CD4-positive, alpha-beta T cell treated with Interleukin-17A for 4 hours (primary cell): ENCODE data around the gene THNSL1.
"Not testable (repeated sequence)": the region's sequence is repeated elsewhere in the genome, so short reads cannot be mapped to it uniquely, and the experiment has no call there.

ENCODE experiments used
- DNase-seq: peaks from one replicate; pipeline ENCODE4 v3.0.0-alpha.2; 2020; ENCODE audit warnings: mixed read lengths

The THNSL1 gene

GRCh38 chr10:24998044-24998443, 18.4 kb upstream of the THNSL1 start:
- no peak for DNase-seq

GRCh38 chr10:25011591-25011990, 4.8 kb upstream of the THNSL1 start:
- DNase-seq = not testable (repeated sequence)

DNA sequence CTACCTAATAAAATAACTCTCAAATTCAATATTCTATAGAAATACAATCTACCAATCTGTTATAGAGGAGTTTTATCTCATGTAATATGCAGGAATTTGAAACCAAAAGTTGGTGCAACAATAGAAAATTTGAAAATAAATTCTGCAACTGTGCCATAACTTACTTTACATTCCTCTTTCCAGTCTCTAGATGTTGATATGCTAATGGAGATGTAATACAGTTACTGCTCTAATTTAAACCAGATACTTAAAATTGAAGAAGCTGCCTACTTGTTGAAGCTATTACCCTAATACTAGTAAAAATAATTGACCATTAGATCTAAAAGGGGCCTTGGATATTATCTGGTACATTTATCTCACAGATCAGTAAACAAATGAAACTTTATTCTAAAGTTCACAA, 1.8 kb upstream of the THNSL1 start:
- DNase-seq = no peak

DNA sequence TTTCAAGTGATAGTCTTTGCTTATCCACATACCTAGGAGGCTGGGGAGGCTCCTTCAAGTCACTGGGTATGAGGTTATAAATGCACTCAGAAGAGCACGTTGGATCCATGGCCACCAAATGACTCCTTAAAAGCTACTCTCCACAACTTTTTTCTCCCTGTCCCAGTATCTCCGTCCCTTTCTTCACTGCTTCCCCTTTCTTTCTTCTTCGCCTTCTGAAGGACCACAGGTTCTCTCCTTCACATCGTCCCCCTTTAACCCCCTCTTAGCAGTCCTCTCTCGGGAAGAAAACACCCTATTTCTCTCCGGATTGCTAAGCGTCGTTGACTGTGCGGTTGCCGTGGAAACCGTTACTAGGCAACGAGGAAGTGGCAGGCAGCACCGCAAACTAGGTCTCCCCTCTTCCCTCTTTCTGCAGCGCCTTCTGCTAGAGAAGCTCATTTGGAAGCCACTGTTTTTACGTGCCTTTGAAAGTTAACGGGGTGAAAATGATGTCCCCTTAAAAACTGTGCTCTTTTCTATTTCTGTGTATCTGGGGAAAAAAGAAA, 510 bp upstream of the THNSL1 start, which contains the start of gene ENKUR:
ENKUR (minus strand) TSS at position 331 of the 548 bp plus-strand sequence; CDS start at position 109, 222 bp downstream.
- DNase-seq = peak; percentile 96

DNA sequence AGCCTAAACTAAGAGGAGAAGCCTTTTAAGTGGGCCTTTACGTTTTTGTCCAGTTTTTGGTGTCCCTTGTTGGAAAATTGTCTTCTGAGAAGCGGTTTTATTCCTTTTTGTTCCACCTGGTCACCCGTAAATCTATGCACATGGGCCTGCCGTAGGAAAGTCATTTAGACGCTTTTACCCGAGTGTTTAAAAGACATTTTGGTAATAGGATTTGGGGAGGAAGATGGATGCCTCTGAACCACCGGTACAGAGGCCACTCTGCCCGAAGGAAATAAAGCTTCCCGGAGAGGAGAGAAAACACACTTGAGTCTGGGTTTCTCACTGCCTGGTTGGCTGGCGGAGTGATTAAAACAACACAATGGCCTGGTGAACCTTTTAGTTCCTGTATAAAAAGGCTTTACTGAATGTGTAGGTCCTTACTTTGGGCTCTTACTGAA, 760 bp downstream of the THNSL1 start:
- peak; percentile 34 for DNase-seq

GRCh38 chr10:25017661-25018060, 1.2 kb downstream of the THNSL1 start:
- DNase-seq = no peak

GRCh38 chr10:25018703-25019102, 2.3 kb downstream of the THNSL1 start:
- DNase-seq = no peak

DNA sequence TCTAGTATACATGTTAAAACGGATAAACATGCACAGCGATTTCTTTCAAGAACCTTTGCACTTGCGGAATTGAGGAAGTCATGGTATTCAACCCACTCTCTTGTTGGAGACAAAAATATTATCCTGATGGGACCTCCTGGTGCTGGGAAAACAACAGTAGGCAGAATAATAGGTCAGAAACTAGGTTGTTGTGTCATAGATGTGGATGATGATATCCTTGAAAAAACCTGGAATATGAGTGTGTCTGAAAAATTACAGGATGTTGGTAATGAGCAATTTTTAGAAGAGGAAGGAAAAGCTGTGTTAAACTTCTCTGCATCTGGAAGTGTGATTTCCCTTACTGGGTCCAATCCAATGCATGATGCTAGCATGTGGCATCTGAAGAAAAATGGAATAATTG, 6.9 kb downstream of the THNSL1 start:
- DNase-seq = no peak

DNA sequence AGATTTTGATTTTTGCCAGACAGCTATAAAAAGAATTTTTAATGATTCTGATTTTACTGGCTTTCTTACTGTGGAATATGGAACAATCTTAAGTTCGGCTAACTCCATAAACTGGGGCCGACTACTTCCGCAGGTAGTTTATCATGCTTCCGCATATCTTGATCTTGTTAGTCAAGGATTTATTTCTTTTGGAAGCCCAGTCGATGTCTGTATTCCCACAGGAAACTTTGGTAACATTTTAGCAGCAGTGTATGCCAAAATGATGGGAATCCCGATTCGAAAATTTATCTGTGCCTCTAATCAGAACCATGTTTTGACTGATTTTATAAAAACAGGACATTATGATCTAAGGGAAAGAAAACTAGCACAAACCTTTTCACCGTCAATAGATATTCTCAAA, 8.1 kb downstream of the THNSL1 start:
- DNase-seq = no peak

DNA sequence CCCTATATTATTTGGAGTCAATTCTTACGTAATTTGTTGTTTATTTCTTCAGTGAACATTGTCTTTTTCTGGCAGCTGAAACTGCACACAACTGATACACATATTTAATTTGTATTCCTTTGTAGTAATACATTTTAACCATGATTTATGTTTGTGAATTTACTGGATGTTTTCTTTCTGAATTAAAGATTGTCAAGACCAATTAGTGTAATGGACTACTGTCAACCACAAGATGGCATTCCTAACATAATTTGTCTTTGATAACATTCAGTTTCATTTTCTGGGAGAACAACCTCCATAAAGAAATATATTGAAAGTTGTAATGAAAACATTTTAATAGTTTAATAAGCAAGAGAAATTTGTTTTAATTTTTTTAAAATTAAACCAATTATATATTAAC, 10.1 kb downstream of the THNSL1 start:
- DNase-seq = no peak

GRCh38 chr10:25028711-25029110, 12.3 kb downstream of the THNSL1 start:
- DNase-seq = no peak

DNA sequence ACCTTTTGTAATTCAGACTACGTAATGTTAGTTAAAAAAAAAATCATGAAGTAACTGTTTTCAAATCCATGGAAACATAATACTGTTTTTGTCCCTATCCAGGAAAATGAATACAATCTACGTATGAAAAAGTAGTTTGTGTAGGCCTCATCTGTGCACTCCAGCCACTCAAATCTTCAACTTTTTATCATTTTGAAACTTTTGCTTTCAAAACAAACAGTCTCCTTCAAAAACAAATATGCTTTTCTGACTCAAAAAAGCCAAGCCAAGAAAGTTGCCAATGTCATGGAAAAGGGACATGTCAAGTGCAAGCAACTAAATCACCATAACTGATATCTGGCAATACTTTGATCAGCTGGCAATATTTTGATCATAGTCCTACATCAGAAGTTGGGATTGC, 13.1 kb downstream of the THNSL1 start:
- no peak for DNase-seq

DNA sequence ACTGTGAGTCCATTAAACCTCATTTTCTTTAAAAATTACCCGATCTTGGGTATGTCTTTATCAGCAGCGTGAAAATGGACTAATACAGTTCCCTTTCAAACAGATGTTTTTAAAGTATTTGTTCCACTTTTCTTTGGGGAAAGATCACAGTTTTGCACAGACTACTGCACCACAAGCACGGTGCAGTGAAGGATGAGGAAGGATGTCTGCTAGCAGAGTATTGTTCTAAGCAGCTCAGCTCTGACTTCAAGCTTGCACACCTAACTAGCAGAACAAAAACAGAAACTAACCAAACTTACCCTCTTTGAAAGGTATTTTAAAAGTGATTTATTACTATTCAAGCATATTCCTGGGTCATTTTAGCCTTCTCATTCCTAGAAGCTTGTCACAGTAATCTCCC, 20.0 kb downstream of the THNSL1 start:
- no peak for DNase-seq

GRCh38 chr10:25038325-25038724, 21.9 kb downstream of the THNSL1 start:
- no peak for DNase-seq

GRCh38 chr10:25039531-25039930, 23.1 kb downstream of the THNSL1 start:
- DNase-seq = no peak

- no peak for DNase-seq
Measured at GRCh38 chr10:25046641-25047040, 30.2 kb downstream of the THNSL1 start.

GRCh38 chr10:25047088-25047487, 30.7 kb downstream of the THNSL1 start:
- no peak for DNase-seq

DNA sequence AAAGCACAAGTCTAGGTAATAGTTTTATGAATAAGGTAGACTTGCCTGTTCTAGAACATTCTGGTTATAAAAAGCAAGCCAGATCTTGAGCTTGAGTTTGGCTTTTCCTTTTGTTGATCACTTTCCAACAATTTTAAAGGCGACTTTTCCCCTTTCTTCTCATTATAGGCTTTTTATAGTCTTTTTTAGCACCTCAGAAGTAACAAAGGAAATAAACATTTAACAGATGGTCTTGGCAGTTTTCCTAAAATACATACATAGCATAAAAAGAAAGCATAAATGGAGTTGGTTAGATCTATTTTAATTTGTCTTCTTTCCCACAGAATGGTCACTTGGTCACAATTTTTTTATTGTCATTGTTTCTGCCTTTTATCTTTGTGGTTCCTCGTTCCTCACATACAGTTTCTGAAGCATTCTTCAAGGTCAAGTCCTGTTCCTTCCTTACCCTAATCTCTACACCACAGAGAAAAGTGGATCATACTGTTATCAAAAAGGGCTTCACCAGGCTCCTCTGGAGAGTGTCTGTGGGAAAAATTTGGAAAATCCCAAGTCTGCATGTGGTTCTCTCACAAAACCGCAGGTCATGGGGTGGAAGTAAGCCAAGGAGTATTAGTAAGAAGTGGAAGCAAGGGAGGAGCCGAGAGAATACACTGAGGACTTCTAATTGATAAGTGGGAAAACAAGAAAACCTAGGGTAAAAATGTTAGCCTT, 31.3 kb downstream of the THNSL1 start:
- DNase-seq = no peak

DNA sequence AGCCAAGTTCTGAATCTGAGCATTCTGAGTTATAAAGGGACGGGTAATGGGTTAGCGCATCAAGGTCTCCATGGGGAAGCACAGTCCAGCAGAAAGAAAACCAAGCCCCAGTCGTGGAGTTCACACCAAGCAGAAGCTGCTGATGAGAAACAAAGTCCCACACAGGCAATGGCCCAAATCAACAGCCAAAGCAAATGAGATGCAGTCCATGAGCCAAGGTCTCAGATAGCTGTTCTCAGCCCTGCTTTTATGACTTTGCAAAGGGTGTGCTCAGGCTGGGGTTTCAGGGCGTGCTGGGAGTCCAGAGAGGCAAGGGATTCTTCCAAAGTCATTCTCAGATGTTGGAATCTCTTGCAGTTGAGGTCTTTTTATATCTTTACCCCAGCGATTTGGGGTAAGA, 32.0 kb downstream of the THNSL1 start:
- DNase-seq = no peak

DNA sequence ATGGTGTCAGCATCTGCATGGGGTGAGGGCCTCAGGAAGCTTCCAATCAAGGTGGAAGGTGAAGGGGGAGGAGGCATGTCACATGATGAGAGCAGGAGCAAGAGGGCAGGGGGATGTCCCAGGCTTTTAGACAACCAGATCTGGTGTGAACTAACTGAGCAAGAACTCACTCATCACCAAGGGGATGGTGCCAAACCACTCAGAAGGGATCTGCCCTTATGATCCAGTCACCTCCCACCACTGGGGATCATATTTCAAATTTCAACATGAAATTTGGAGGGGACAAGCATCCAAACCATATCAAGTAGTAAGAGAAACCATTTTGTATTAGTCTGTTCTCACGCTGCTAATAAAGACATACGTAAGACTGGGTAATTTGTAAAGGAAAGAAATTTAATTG, 33.6 kb downstream of the THNSL1 start:
- no peak for DNase-seq

DNA sequence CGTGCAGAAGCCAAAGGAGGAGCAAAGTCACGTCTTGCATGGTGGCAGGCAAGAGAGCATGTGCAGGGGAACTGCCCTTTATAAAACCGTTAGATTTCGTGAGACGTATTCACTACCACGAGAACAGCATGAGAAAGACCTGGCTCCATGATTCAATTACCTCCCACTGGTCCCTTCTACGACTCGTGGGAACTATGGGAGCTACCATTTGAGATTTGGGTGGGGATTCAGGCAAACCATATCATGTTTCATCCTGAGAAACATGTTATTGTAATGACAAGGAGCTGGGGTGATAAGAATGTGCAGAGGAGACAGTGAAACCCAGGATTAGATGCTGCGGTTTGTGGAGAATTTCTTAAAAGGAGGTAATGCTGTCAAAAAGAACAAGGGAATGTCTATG, 34.0 kb downstream of the THNSL1 start:
- DNase-seq = no peak

- no peak for DNase-seq
Measured at GRCh38 chr10:25052012-25052411, 35.6 kb downstream of the THNSL1 start.

DNA sequence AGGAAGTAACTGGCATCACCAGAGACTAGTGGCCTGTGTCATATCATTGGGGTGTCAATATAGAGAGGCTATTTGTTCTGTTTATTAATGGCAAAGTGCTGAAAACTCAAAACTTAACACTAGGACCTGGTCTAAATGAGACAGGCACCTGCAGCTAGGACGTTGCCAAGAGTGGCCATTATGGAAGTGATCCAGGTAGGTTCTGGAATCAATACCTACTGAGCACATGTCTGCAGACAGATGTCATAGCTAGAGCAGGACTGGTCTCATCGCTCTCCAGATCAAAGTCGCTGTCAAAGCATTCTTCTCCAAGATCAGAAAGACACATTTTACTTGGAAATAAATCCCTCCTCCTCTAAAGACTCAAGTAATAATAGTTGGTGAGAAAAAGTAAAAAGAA, 40.3 kb downstream of the THNSL1 start:
- no peak for DNase-seq

- DNase-seq = no peak
Measured at GRCh38 chr10:25057886-25058285, 41.5 kb downstream of the THNSL1 start.

GRCh38 chr10:25059990-25060389, 43.6 kb downstream of the THNSL1 start:
- no peak for DNase-seq
